Heart right ventricle (tissue), 16 donors: Measurements from ENCODE around the gene TTC34. TPM values are rescaled to one million over a fixed set of nuclear protein-coding genes. Genes with fewer than 3 reads are reported as not detected.

ENCODE experiments used
- ATAC-seq, 8 donors: fragments of 200-7000 bp; cut with Tn5 transposase; one replicate each; pipeline ENCODE4 v1.9.1; 2020; ENCODE audit warnings: mild to moderate bottlenecking in 8 of 8, moderate library complexity in 8 of 8, moderate number of reproducible peaks in 1 of 8
- DNase-seq, 2 donors: peaks; one replicate each; pipeline ENCODE4 v3.0.0-alpha.2; 2020
- H3K27ac ChIP-seq, 10 donors: fragments of 200-600 bp; sonication (generic) in 2 of 10; one replicate each; pipeline versions ENCODE4 v1.5.0 to v1.8.0; 2020 to 2022; ENCODE audit warnings: mild to moderate bottlenecking in 3 of 10
- H3K27me3 ChIP-seq, 7 donors: fragments of 200-600 bp; one replicate each; pipeline ENCODE4 v1.8.0; 2021 to 2022; ENCODE audit warnings: mild to moderate bottlenecking in 2 of 7
- H3K36me3 ChIP-seq, 9 donors: fragments of 200-600 bp; sonication (generic) in 1 of 9; one replicate each; pipeline versions ENCODE4 v1.5.0 to v1.8.0; 2020 to 2022; ENCODE audit warnings: mild to moderate bottlenecking in 2 of 9
- H3K4me1 ChIP-seq, 9 donors: fragments of 200-600 bp; sonication (generic) in 1 of 9; one replicate each; pipeline versions ENCODE4 v1.5.0 to v1.8.0; 2020 to 2022; ENCODE audit warnings: mild to moderate bottlenecking in 4 of 9
- H3K4me3 ChIP-seq, 10 donors: fragments of 200-600 bp; sonication (generic) in 2 of 10; one replicate each; pipeline versions ENCODE4 v1.5.0 to v1.8.0; 2020 to 2022; ENCODE audit warnings: mild to moderate bottlenecking in 7 of 10, moderate library complexity in 2 of 10
- H3K9me3 ChIP-seq, 11 donors: fragments of 200-600 bp in 10 of 11; sonication (generic) in 2 of 11; one replicate each; pipeline versions ENCODE4 v1.5.0 to v1.8.0; 2013 to 2022; ENCODE audit warnings: mild to moderate bottlenecking in 2 of 11, control low read depth in 1 of 11, moderate library complexity in 1 of 11
- WGBS, 2 donors: extraction: QIAGEN DNeasy Blood & Tissue Kit; methylation state at CpG; one replicate each; pipeline ENCODE4 v1.1.7; 2013; ENCODE audit warnings: inconsistent platforms in 1 of 2; 5-methylcytosine and 5-hydroxymethylcytosine counted together
- intact Hi-C, 10 donors: fragments of 100-400 bp; cut with DNase I; formaldehyde crosslinking; loops; one replicate each; pipeline versions ENCODE4 v1.11.1 to v1.14.2; 2022
- polyA plus RNA-seq, 2 donors: library from polyadenylated mRNA; stranded (reverse); fragments of 200-250 nt; gene quantifications; one replicate each; pipeline ENCODE4 v1.2.3, GENCODE V29; 2013
- total RNA-seq, 10 donors: library from RNA; stranded (reverse); fragmentation: NEBNext Ultra II Directional in 3 of 10; extraction: Animal tissue kit (Norgen Biotek cat#: 25700) in 3 of 10; gene quantifications; one replicate each; pipeline versions ENCODE4 v1.2.1 to v1.2.4, GENCODE V29; 2021 to 2023
- TF ChIP-seq, protein P1 (sequence below), 9 donors: fragments of 200-600 bp; sonication (generic) in 2 of 9; IDR thresholded peaks; one replicate each; pipeline versions ENCODE4 v1.5.0 to v1.8.0; 2021 to 2022; ENCODE audit warnings: antibody characterized with exemption in 9 of 9, mild to moderate bottlenecking in 5 of 9, moderate library complexity in 1 of 9
- donor health status: Arrhythmogenic right ventricular cardiomyopathy.
- donor health status: ischemic (EF 13 %, LVEDD 7.1; RV severe dilation, severe dysfunction).
- donor health status: healthy with polysubstance abuse.
- donor health status: DM: no; HTN: yes; CAD: no.
- donor health status: DM: no; HTN: no; CAD: no.
- donor health status: ischemic (EF 25% LVEDD 6.9; RV normal size, moderate dysfunction).
- donor health status: ischemic (EF 25% LVEDD 5.7; RV mildly dilated, moderate dysfunction).
- donor health status: healthy.
- donor health status: DM: yes; HTN: yes; CAD: no.
- donor health status: Ischemic cardiomyopathy.
- donor health status: ischemic (EF 35%, LVEDD 5.7; RV mildly dilated, moderate dysfunction).
- donor health status: nonischemic (EF 11% LVEDD 7.7; RV severe dilation, severe dysfunction).
- donor health status: DM: yes; HTN: yes; CAD: no.
- donor health status: PGD.
- donor health status: ischemic (EF 29% LVEDD 5.4; RV normal size, mild dysfunction).
- donor health status: nonischemic (EF 23%, LVEDD 6.1; RV moderate dilation, normal function).

TTC34 gene
- total and polyA plus RNA-seq, 12 donors, result 0.03 to 0.74 (median 0.42) TPM

DNA sequence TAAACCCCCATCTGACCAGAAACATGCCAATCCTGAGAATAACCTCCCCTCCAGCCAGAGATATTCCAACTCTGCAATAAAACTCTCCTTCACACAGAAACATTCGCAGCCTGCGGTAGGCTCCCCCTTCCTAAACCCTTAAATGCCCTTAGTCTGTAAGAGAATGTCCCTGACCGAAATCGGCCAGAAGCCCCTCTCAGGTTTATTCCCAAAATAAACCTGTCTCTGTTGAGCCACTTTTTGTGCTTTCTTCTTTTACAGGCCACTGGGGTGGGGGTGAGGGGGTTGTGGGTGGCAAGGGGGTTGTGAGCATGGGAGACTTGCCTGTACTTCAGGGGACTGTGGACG is 210.3 kb downstream of the TTC34 start:
- Histone ChIP-seq H3K27ac (no peak overlapping the region), H3K36me3 (peaks cover 0 to 8% (median 0%) of the 10 kb centered on the region in 9 donors), H3K27me3 (peaks cover 0 to 24% (median 0%) of the 10 kb centered on the region in 7 donors), H3K4me3 (no peak overlapping the region), H3K9me3 (no peaks in the 10 kb centered on the region), H3K4me1 (peaks cover 6 to 26% (median 17%) of the 10 kb centered on the region in 9 donors)
- intact Hi-C loops, result loop anchor here in 3 of 10 donors (5.0 to 10.0 kb wide), 2 partner anchors 46 to 54 kb away; no protein-coding TSS in a partner anchor
- 93 to 94% methylated on average over 5 of the region's 5 CpGs for WGBS, 2 donors
- no peak for DNase-seq
- TF ChIP-seq, protein P1, sequence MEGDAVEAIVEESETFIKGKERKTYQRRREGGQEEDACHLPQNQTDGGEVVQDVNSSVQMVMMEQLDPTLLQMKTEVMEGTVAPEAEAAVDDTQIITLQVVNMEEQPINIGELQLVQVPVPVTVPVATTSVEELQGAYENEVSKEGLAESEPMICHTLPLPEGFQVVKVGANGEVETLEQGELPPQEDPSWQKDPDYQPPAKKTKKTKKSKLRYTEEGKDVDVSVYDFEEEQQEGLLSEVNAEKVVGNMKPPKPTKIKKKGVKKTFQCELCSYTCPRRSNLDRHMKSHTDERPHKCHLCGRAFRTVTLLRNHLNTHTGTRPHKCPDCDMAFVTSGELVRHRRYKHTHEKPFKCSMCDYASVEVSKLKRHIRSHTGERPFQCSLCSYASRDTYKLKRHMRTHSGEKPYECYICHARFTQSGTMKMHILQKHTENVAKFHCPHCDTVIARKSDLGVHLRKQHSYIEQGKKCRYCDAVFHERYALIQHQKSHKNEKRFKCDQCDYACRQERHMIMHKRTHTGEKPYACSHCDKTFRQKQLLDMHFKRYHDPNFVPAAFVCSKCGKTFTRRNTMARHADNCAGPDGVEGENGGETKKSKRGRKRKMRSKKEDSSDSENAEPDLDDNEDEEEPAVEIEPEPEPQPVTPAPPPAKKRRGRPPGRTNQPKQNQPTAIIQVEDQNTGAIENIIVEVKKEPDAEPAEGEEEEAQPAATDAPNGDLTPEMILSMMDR (IDR thresholded peaks at IDR 0.05), result no peak
- no peak for ATAC-seq

DNA sequence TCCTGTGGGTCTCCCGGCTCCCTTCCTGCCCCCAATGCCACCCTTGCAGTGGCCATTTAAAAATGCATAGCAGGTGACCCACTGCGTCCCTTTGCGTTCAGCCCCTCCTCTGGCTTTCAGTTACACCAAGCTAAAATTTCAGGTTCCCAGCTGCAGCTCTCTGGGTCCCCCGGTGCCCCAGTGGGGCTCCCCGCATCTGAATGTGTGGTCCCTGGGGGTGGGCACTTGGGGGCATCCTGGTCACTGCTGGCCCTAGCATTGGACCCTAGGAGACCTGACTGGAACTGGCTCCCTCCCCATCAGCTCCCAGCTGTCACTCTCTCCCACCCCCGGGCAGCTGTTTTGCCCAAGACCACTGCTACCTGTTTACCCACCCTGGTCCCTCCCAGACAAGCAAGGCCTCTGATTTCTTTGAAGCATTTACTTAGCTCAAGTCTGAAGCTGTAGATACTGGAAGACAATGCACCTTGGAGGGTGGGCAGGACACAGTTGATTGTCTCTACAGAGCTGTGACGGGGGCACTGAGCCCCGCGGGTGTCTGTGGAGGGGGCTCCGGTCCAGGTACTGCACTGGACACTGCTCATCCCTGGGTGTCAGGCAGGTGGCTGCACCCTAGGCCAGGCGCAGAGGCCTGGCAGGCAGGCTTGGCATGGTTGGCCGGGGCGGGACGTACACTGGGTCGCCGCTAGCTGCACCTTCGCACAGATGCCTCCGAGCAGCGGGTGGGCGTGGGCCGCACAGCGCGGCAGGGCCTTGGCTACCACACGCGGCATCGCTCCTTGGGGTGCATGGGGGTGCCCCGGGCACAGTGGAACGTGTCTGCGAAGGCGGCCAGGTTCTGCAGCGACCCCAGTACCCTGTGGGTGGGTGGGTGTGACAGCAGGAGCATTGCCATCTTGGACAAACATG is 211.0 kb downstream of the TTC34 start:
- ATAC-seq, result no peak
- no peak for DNase-seq
- H3K27ac ChIP-seq, result no peak overlapping the region
- H3K4me1 ChIP-seq, result peaks cover 6 to 28% (median 20%) of the 10 kb centered on the region in 9 donors
- 96 to 98% methylated on average over 31 of the region's 31 CpGs for WGBS, 2 donors
- H3K9me3 ChIP-seq, result no peaks in the 10 kb centered on the region
- no peak overlapping the region for H3K4me3 ChIP-seq
- H3K36me3 ChIP-seq, result peaks cover 0 to 8% (median 0%) of the 10 kb centered on the region in 9 donors
- H3K27me3 ChIP-seq, result peaks cover 0 to 19% (median 0%) of the 10 kb centered on the region in 7 donors
- intact Hi-C loops, result loop anchor here in 3 of 10 donors (5.0 to 10.0 kb wide), 2 partner anchors 47 to 54 kb away; no protein-coding TSS in a partner anchor
- TF ChIP-seq, protein P1 (IDR thresholded peaks at IDR 0.05), result no peak

DNA sequence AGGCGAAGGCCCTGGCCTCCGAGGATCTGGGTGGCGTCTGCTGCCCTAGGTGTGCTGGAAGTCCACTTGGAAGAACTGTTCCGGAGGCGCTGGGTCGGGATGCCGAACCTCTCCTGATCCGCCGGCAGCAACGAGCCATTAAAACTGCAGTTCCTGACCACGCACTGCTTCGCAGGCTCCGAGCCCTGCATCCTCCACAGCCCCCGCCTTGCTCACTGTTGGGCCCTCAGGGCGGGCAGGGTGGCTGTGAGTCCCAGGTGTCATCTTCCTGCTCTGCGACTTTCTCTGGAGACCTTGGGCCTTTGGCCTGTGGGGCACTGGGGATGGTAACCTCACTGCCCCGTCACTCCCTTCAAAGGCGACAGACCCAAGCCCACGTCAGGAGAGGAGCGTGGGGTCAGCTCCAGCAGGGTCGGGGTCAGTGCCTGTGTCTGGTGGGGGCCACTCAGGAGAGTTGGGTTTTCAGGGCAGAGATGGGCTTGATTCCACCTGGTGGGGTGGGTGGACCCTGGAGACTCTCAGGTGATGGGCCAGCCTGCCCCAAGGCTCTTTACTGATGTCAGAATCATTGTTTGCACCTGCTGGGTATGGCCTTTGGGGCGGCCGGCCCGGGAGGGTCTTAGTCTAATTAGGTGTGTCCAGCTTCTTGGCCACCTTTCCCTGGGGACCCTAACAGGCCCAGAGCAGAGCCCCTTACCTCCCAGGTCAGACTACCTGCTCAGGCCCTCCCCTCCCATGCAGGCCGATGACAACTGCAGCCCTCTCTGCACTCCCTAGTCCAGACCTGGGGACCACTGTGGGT is 211.9 kb downstream of the TTC34 start:
- no peak for DNase-seq
- TF ChIP-seq, protein P1 (IDR thresholded peaks at IDR 0.05), result no peak
- H3K27me3 ChIP-seq, result peaks cover 0 to 11% (median 0%) of the 10 kb centered on the region in 7 donors
- H3K4me3 ChIP-seq, result no peak overlapping the region
- H3K36me3 ChIP-seq, result peaks cover 0 to 8% (median 0%) of the 10 kb centered on the region in 9 donors
- H3K9me3 ChIP-seq, result no peaks in the 10 kb centered on the region
- ATAC-seq, result no peak
- no peak overlapping the region for H3K27ac ChIP-seq
- intact Hi-C loops, result loop anchor here in 5 of 10 donors (5.0 to 10.0 kb wide), 3 partner anchors 48 to 62 kb away; partner anchors contain the start of gene PANK4 (in 1 of the 5)
- peaks cover 12 to 37% (median 28%) of the 10 kb centered on the region in 9 donors for H3K4me1 ChIP-seq
- whole genome bisulfite sequencing, 2 donors, result 96 to 98% methylated on average over 25 of the region's 25 CpGs
